ENCODE measurements around the gene GYG2.
"Not testable (repeated sequence)": the region's sequence is repeated elsewhere in the genome, so short reads cannot be mapped to it uniquely, and the experiment has no call there.

Gene GYG2

GRCh38 chrX:2871831-2872230 lies 43.1 kb downstream of the GYG2 start:
- no peak for DNase-seq (ENCODE audit: low spot score)

DNA sequence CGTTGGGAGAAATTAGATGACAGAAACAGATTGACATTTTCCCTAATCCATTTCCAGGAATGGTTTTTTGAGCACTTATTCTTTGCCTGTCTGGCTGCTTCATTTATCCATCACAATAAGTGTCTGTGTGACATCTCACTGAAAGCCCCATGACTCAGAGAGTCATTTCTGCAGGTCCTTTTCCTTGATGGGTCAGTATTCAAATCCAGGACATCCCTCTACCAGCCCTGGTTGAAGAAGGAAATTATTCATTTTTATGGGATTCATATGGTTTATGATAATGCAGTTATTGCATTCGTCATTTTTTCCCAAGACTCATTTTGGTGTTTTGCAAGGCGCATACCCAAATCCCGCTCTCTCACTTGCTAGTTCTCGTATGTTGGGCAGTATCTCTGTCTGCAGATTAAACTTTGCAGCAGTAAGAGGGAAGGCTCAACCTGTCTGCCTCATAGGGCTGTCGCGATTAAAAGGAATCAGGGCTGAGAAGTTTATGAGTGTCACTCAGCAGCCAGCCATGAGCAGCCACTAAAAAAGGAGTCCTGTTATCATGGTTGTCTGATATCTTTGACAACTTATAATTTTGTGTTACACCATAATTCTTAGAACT lies 44.0 kb downstream of the GYG2 start:
- no peak for DNase-seq (ENCODE audit: low spot score)

DNA sequence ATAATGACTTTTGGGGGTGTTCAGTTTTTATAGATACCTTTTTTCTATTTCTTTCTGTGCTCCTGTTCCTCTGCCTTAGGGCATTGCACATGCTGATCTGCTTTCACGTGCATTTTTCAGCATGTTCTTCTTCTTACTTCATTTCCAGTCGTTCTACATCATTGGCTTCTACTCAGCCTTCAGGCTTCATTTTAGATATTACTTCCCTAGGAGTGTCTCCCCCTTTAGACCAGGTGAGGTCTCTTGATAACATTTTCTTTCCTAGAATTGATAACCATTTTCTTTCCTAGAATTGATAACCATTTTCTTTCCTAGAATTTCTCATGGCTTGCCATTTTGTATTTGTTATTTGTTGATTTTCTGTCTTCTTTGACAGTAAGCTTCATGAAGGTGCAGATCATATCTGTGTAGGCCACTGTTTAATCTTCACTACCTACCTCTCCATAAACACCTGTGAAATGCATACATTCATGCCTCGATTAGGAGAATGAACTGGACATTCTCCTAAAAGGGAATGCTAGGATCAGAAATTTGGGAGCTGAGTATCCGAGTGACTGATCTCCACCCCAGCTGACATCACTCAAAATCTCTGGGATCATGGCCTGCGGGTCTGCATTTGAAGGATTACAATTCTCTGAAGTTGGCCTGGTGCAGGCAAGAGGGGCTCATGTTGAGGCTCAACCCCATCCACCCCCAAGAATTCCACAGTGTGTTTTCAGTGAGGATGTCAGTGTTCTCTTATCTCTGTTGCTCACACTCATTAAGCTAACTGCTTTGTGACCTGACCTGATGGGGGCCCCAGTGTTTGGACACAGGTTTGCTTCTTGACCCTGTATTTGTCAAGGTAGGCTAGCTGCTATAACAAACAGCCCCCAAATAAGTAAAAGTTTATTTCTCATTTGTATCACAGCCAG lies 45.7 kb downstream of the GYG2 start:
- DNase-seq (ENCODE audit: low spot score), result no peak

DNA sequence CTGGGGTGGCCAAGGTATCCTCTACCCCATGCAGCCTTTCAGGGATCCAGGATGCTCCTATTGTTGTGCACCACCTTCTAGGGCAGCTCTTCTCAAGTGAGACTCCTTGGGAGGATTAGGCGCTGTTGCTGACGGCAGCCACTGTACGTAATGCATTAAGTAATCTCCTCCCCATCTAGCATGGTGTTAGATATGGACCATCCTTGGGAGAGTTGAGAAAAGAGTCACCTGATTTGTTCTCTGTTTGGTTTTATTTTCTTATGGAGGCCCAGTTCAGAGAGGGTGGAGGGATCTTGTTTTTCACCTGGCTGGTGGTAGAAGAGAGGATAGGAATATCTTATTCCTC lies 46.4 kb downstream of the GYG2 start:
- no peak for DNase-seq (ENCODE audit: low spot score)

DNA sequence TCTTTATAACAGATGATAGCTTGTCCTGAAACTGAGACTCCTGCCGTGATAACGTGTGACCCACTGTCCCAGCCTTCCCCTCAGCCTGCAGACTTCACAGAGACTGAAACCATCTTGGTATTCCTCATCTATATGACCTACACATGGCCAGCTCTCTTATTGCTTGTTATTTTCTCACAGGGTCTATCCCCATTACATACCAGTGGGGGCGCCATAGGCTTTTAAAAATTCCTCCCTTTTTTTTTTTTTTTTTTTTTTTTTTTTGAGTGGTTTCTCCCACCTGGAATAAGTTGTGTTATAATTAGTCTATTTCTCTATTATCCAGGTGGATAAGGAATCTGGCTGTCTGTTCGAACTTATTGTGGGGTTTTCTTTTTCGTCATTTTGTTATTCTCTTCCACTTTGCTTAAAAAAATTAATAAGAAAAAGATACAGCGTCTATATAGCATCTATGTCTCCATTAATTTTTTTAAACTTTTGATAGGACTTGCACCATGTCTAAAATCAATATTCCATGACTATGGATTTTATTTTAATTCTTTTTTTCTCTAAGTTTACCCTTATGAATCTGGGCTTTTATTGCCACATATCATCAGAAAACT lies 47.2 kb downstream of the GYG2 start:
- no peak for DNase-seq (ENCODE audit: low spot score)

GRCh38 chrX:2878563-2878962 lies 49.8 kb downstream of the GYG2 start:
- no peak for DNase-seq (ENCODE audit: low spot score)

GRCh38 chrX:2879670-2880069 lies 50.9 kb downstream of the GYG2 start:
- DNase-seq (ENCODE audit: low spot score), result no peak

DNA sequence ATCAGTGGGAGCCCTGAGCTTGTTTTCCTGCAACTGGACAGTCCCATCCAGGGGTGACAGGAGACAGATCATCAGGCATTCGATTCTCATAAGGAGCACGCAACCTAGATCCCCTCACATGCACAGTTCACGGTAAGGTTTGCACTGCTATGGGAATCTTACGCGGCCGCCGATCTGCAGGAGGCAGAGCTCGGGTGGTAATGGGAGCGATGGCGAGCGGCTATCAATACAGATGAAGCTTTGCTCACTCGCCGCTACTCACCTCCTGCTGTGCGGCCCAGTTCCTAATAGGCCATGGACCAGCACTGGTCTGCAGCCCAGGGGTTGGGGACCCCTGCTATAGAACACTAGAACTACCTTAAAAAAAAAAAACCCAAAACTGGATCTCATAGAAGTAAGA lies 55.0 kb downstream of the GYG2 start:
- DNase-seq (ENCODE audit: low spot score), result no peak

GRCh38 chrX:2888309-2888708 lies 59.6 kb downstream of the GYG2 start:
- DNase-seq (ENCODE audit: low spot score), result no peak

DNA sequence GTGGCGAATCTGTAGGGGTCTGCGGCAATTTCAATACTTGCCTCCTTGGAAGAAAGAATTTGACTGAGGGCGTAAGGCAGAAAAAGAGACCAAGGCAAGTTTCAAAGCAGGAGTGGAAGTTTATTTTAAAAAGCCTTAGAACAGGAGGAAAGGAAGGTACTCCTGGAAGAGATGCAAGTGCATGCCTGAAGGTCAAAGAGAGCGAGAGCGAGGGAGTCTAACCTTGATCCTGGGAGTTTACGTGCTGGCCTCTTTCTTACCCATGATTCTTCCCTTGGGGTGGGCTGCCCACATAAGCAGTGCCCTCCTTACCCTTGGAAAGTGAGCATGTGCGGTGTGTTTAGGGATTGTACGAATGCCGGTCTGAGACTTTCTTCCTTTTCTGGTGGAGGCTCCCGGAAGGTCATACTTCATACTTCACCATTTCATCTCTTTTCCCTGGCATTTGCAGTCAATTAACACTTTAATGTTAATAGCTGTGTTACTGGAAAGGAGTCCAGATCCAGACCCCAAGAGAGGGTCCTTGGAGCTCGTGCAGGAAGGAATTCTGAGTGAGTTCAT lies 60.4 kb downstream of the GYG2 start:
- no peak for DNase-seq (ENCODE audit: low spot score)

DNA sequence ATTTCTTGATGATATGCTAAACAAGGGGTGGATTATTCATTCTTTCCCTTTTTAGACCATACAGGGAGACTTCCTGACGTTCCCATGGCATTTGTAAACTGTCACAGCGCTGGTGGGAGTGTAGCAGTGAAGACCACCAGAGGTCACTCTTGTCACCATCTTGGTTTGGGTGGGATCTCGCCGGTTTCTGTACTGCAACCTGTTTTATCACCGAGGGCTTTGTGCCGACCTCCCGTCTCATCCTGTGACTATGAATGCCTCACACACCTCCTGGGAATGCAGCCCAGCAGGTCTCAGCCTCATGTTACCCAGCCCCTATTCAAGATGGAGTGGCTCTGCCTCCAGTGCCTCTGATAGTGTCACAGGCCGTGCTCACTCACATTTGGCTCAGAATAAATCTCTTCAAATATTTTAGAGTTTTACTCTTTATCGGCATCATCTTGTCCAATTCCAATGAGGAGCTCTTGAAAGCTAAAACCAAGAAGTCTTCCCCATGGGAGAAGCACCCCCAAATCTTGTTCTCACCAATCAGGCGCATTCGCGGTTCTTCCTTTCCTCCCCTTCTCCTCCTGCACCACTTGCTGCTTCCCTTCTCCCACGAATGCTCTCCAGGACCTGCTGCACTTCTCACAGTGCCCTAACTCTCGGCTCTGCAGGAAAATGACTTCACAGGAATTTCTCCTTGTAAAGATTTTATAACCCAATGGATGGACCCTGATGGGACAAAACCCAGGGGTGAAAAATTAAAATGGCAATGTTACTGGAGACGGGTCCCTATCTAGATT lies 61.2 kb downstream of the GYG2 start:
- DNase-seq (ENCODE audit: low spot score), result not testable (repeated sequence)

DNA sequence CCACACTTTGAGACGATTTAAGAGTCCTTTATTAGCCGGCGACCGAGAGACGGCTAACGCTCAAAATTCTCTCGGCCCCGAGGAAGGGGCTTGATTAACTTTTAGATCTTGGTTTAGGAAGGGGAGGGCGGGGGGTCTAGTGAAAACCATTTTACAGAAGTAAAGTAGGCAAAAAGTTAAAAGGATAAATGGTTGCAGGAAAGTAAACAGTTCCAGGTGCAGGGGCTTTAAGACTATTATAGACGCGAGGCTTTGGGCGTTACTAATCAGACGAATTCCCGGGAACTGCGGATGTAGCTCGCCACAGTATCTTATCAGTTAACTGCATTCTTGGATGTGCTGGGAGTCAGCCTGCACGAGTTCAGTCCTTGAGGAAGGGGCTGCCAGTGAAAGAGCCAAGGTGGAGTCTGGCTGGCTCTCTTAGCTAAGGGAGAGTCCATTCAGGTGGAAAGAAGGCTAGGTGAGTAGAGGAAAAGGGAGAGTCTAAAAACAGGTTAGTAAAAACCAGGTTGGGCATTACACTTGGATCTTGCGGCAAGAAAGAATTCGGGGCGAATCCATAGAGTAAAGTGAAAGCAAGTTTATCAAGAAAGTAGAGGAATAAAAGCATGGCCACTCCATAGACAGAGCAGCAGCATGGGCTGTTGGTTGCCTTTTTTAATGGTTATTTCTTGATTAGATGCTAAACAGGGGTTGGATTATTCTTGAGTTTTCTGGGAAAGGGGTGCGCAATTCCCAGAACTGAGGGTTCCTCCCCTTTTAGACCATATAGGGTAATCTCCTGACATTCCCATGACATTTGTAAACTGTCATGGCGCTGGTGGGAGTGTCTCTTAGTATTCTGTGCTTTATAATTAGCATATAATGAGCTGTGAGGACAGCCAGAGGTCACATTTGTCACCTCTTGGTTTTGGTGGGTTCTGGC lies 62.1 kb downstream of the GYG2 start:
- not testable (repeated sequence) for DNase-seq (ENCODE audit: low spot score)

DNA sequence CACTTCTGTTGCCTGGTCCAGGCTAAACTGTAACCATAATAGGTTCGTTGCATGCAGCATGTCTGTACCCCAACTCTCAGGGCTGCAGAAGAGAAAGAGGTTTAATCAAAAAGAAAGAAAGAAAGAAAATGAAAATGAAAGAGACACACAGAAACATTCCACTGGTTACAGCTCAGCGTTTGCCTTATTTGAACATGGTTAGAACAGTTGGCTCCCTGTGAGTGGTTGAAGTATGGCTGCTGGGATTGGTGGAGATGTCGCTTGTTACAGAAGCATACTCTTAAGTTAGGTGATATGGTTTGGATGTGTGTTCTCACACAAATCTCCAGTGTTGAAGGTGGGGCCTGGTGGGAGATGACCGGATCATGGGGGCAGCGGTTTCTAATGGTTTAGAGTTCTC lies 64.1 kb downstream of the GYG2 start:
- DNase-seq (ENCODE audit: low spot score), result no peak

DNA sequence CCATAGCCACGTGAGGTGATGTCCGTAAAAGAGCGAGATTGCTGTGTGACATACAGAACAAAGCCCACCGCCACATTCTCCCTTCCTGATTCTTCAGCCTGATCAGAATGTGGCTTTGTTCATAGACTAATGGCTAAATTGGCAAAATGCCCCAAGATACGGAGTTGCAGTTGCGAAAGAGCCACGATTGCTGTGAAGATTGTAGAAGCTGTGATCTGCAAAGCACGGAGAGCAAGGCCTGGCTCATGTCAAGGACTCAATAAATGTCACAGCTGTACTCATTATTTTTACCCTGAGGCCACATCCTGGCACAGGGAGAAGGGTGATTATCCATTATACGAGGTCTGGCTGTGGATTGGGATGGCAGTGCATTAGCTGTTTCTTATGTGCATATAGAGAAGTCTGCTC lies 66.2 kb downstream of the GYG2 start:
- no peak for DNase-seq (ENCODE audit: low spot score)

GRCh38 chrX:2897311-2897689 lies 68.6 kb downstream of the GYG2 start:
- no peak for DNase-seq (ENCODE audit: low spot score)

DNA sequence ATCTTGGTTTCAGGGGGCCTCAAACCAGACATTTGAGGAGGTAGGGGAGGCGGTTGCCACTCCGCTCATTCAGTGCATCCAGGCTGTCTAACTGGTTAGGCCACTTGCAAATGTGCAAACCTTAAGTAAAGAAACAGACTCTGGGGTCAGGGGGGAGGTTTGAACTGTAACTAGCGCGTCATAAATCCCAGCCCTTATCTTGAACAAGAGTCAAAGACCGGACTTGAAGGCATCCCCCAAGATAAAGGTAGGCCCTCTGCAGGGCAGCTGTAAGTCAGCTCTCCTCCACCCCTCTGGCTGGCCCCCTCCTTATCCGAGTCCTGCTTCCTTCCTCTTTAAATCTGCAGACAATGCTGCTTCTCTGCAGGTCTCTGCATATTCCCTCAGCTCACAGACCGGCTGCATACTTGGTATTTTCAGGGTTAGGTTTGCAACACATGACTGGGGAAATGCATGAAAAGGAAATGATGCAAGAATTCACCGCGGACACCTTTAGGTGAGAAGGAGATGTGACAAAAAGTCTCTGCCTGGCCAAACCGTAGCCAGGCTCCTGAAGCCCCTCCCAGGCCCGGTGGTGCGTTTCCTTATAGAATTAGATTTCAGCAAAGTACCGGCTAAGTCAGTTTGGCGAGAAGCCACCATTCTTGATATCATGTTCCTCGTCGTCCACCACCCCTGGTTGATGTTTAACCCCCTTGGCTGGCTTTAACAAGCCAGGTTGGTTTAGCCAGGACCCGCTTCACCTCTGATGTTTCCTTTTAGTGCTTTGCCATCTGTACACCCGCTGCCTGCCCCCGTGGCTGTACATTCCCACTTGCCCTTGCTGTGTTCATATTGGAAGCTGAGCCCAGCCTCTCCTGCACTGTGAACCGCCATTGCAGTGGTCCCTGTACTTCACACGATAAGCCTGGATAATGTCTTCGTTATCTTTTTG lies 69.2 kb downstream of the GYG2 start:
- peak; percentile 1 for DNase-seq (ENCODE audit: low spot score)

DNA sequence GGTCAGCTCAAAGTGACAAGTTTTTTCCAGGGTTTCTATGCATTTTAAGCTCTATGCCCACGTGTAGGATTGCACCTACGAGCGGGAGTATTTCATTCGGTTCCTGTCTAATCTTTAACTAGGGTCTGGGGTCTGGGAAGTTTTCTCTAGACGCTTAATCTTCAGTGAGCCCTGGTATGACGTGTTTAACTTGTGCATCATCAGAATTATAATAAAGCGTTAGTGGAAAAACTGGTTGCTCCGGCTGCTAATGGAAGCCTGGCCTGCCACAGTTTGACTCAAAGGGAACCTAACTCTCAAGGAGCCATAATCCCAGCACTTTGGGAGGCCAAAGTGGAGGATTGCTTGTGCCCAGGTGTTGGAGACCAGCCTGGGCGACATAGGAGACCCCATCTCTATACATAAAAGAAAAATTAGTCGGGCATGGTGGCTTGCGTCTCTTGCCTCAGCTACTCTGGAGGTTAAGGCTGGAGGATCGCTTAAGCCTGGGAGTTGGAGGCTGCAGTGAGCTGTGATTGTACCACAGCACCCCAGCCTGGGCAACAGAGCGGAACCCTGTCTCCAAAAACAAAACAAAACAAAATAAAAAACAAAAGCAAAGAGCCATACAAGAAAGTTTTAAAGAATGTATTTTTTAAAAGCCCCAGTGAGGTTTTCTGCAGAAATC lies 70.2 kb downstream of the GYG2 start:
- DNase-seq (ENCODE audit: low spot score), result no peak

- DNase-seq (ENCODE audit: low spot score), result no peak
Observed at GRCh38 chrX:2901367-2902036, 72.8 kb downstream of the GYG2 start.

DNA sequence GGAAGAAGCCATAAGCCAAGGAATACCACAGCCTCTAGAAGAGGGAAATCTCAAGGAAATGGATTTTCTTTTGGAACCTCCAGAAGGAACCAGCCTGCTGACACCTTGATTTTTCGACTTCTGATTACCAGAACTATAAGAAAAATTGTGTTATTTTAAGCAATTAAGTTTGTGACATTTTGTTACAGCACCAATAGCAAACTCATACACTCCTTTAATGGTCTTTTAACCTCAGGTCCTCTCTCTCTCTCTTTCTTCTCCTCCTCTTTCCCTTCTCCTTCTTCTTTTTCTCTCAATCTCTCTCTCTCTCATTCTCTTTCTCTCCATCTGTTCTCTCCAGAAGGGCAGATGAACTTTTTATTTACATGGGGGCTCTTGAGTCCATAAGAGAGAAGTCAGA lies 74.1 kb downstream of the GYG2 start:
- no peak for DNase-seq (ENCODE audit: low spot score)

Measured in CD4-positive, alpha-beta T cell treated with Interleukin-15 for 4 hours (primary cell).